T-helper 2 cell treated with Interferon-gamma antibody and Interleukin-4, amounts not matched to agents 5 μg/mL and 100 μg/mL, for 36 hours (primary cell): Measurements from ENCODE around the gene TBCK.

Experiments used
- DNase-seq: peaks from one replicate; pipeline ENCODE4 v3.0.0; 2021; ENCODE audit warnings: low spot score
- H3K27ac Mint-ChIP-seq: one replicate; pipeline ENCODE4 v1.8.0; 2021; ENCODE audit warnings: mild to moderate bottlenecking, mixed read lengths
- H3K27me3 Mint-ChIP-seq: one replicate; pipeline ENCODE4 v1.8.0; 2021; ENCODE audit warnings: low read depth, mixed read lengths
- H3K36me3 Mint-ChIP-seq: one replicate; pipeline ENCODE4 v1.8.0; 2021; ENCODE audit warnings: low read depth, mixed read lengths
- H3K4me1 Mint-ChIP-seq: one replicate; pipeline ENCODE4 v1.8.0; 2021; ENCODE audit warnings: low read depth, mixed read lengths
- H3K4me3 Mint-ChIP-seq: one replicate; pipeline ENCODE4 v1.8.0; 2022; ENCODE audit warnings: mild to moderate bottlenecking, moderate library complexity, mixed read lengths
- H3K9me3 Mint-ChIP-seq: one replicate; pipeline ENCODE4 v1.8.0; 2021; ENCODE audit warnings: mixed read lengths

The TBCK gene

GRCh38 chr4:106194801-106195200, 121.2 kb downstream of the TBCK start:
- no peak for DNase-seq
- Mint-ChIP-seq H3K27me3 (no peaks in the 10 kb centered on the region), H3K9me3 (no peaks in the 10 kb centered on the region), H3K36me3 (peaks cover 9% of the 10 kb centered on the region), H3K4me1 (no peaks in the 10 kb centered on the region), H3K4me3 (no peak overlapping the region), H3K27ac (no peak overlapping the region)

GRCh38 chr4:106192131-106192530, 123.9 kb downstream of the TBCK start:
- Mint-ChIP-seq H3K4me3 (no peak overlapping the region), H3K36me3 (peaks cover 16% of the 10 kb centered on the region), H3K27ac (no peak overlapping the region), H3K27me3 (no peaks in the 10 kb centered on the region), H3K4me1 (no peaks in the 10 kb centered on the region), H3K9me3 (no peaks in the 10 kb centered on the region)
- DNase-seq: no peak

- Mint-ChIP-seq H3K27ac (no peak overlapping the region), H3K36me3 (peaks cover 40% of the 10 kb centered on the region), H3K4me3 (no peak overlapping the region), H3K4me1 (no peaks in the 10 kb centered on the region), H3K27me3 (no peaks in the 10 kb centered on the region), H3K9me3 (peaks cover 6% of the 10 kb centered on the region)
- DNase-seq: no peak
Observed at GRCh38 chr4:106186201-106186600, 129.8 kb downstream of the TBCK start.

- Mint-ChIP-seq H3K27me3 (no peaks in the 10 kb centered on the region), H3K27ac (no peak overlapping the region), H3K36me3 (peaks cover 35% of the 10 kb centered on the region), H3K4me1 (no peaks in the 10 kb centered on the region), H3K9me3 (peaks cover 18% of the 10 kb centered on the region), H3K4me3 (no peak overlapping the region)
- DNase-seq: no peak
Observed at GRCh38 chr4:106183551-106183950, 132.5 kb downstream of the TBCK start.

GRCh38 chr4:106172861-106173260, 143.1 kb downstream of the TBCK start:
- Mint-ChIP-seq H3K27ac (no peak overlapping the region), H3K9me3 (no peaks in the 10 kb centered on the region), H3K27me3 (no peaks in the 10 kb centered on the region), H3K36me3 (peaks cover 6% of the 10 kb centered on the region), H3K4me1 (no peaks in the 10 kb centered on the region), H3K4me3 (no peak overlapping the region)
- DNase-seq: no peak

- Mint-ChIP-seq H3K9me3 (no peaks in the 10 kb centered on the region), H3K4me3 (no peak overlapping the region), H3K4me1 (no peaks in the 10 kb centered on the region), H3K27ac (no peak overlapping the region), H3K36me3 (peaks cover 22% of the 10 kb centered on the region), H3K27me3 (no peaks in the 10 kb centered on the region)
- no peak for DNase-seq
Observed at GRCh38 chr4:106165351-106166010, 150.5 kb downstream of the TBCK start.

GRCh38 chr4:106162278-106162677, 153.7 kb downstream of the TBCK start:
- no peaks in the 10 kb centered on the region for H3K4me1 Mint-ChIP-seq
- peaks cover 22% of the 10 kb centered on the region for H3K36me3 Mint-ChIP-seq

GRCh38 chr4:106160560-106160959, 155.4 kb downstream of the TBCK start:
- Mint-ChIP-seq H3K27me3 (no peaks in the 10 kb centered on the region), H3K27ac (no peak overlapping the region), H3K9me3 (peaks cover 4% of the 10 kb centered on the region), H3K4me1 (no peaks in the 10 kb centered on the region), H3K4me3 (no peak overlapping the region), H3K36me3 (peaks cover 22% of the 10 kb centered on the region)
- DNase-seq: no peak

More at GRCh38 chr4:106162278-106162677, 153.7 kb downstream of the TBCK start:
- Mint-ChIP-seq H3K9me3 (peaks cover 3% of the 10 kb centered on the region), H3K27me3 (no peaks in the 10 kb centered on the region), H3K4me3 (no peak overlapping the region), H3K27ac (no peak overlapping the region)
- DNase-seq: no peak

GRCh38 chr4:106149911-106150310, 166.1 kb downstream of the TBCK start:
- no peaks in the 10 kb centered on the region for H3K27me3 Mint-ChIP-seq
- peaks cover 7% of the 10 kb centered on the region for H3K36me3 Mint-ChIP-seq
- DNase-seq: no peak
- H3K4me3 Mint-ChIP-seq: no peak overlapping the region
- no peak overlapping the region for H3K27ac Mint-ChIP-seq
- peaks cover 26% of the 10 kb centered on the region for H3K9me3 Mint-ChIP-seq
- no peaks in the 10 kb centered on the region for H3K4me1 Mint-ChIP-seq

- Mint-ChIP-seq H3K36me3 (peaks cover 7% of the 10 kb centered on the region), H3K4me3 (no peak overlapping the region), H3K27ac (no peak overlapping the region), H3K4me1 (no peaks in the 10 kb centered on the region), H3K27me3 (no peaks in the 10 kb centered on the region), H3K9me3 (peaks cover 26% of the 10 kb centered on the region)
- no peak for DNase-seq
Observed at GRCh38 chr4:106149026-106149425, 167.0 kb downstream of the TBCK start.

GRCh38 chr4:106142616-106143127, 173.3 kb downstream of the TBCK start:
- H3K4me3 Mint-ChIP-seq: no peak overlapping the region
- H3K27me3 Mint-ChIP-seq: no peaks in the 10 kb centered on the region
- peaks cover 4% of the 10 kb centered on the region for H3K36me3 Mint-ChIP-seq

GRCh38 chr4:106140601-106141000, 175.4 kb downstream of the TBCK start:
- H3K36me3 Mint-ChIP-seq: no peaks in the 10 kb centered on the region
- H3K27me3 Mint-ChIP-seq: no peaks in the 10 kb centered on the region
- H3K27ac Mint-ChIP-seq: no peak overlapping the region
- no peak for DNase-seq
- H3K4me3 Mint-ChIP-seq: no peak overlapping the region
- H3K9me3 Mint-ChIP-seq: peaks cover 1% of the 10 kb centered on the region
- peaks cover 6% of the 10 kb centered on the region for H3K4me1 Mint-ChIP-seq

More at GRCh38 chr4:106142616-106143127, 173.3 kb downstream of the TBCK start:
- H3K9me3 Mint-ChIP-seq: peaks cover 10% of the 10 kb centered on the region
- no peak overlapping the region for H3K27ac Mint-ChIP-seq
- peaks cover 1% of the 10 kb centered on the region for H3K4me1 Mint-ChIP-seq
- no peak for DNase-seq

GRCh38 chr4:106136777-106137331, 179.2 kb downstream of the TBCK start:
- no peak for DNase-seq
- H3K27me3 Mint-ChIP-seq: no peaks in the 10 kb centered on the region
- peaks cover 10% of the 10 kb centered on the region for H3K36me3 Mint-ChIP-seq
- H3K27ac Mint-ChIP-seq: no peak overlapping the region
- H3K4me3 Mint-ChIP-seq: no peak overlapping the region
- H3K4me1 Mint-ChIP-seq: peaks cover 6% of the 10 kb centered on the region
- H3K9me3 Mint-ChIP-seq: peaks cover 9% of the 10 kb centered on the region

GRCh38 chr4:106132045-106132444, 184.0 kb downstream of the TBCK start:
- peaks cover 14% of the 10 kb centered on the region for H3K36me3 Mint-ChIP-seq
- peaks cover 4% of the 10 kb centered on the region for H3K4me1 Mint-ChIP-seq
- H3K27me3 Mint-ChIP-seq: no peaks in the 10 kb centered on the region
- H3K9me3 Mint-ChIP-seq: peaks cover 14% of the 10 kb centered on the region
- H3K27ac Mint-ChIP-seq: no peak overlapping the region
- no peak overlapping the region for H3K4me3 Mint-ChIP-seq
- no peak for DNase-seq
